Panc1 (cell line): ENCODE measurements around the gene RASGEF1C.

Source experiments
- CTCF ChIP-seq: fragments of 450-650 bp; IDR thresholded peaks from 2 replicates; pipeline ENCODE4 v1.5.1; 2017; ENCODE audit warnings: mild to moderate bottlenecking
- POLR2AphosphoS5 ChIP-seq: IDR thresholded peaks from 2 replicates; pipeline ENCODE4 v1.6.1; 2012; ENCODE audit warnings: mild to moderate bottlenecking, low read depth, low read length, moderate library complexity
- REST ChIP-seq, 2 experiments: IDR thresholded peaks; 2 replicates each; pipeline ENCODE4 v1.6.1; 2011 to 2012; ENCODE audit warnings: low read depth in 2 of 2, control low read depth in 1 of 2, low read length in 1 of 2, mild to moderate bottlenecking in 1 of 2, moderate library complexity in 1 of 2; ENCODE audit not compliant: insufficient read depth in 1 of 2
- SIN3A ChIP-seq: IDR thresholded peaks from 2 replicates; pipeline ENCODE4 v1.6.1; 2012; ENCODE audit warnings: low read depth, mild to moderate bottlenecking, low read length, moderate library complexity, borderline replicate concordance; ENCODE audit not compliant: insufficient read depth
- TCF7L2 ChIP-seq: IDR thresholded peaks from 2 replicates; pipeline ENCODE4 v1.6.1; 2011; ENCODE audit warnings: mild to moderate bottlenecking, low read depth, low read length, inconsistent platforms

GRCh38 chr5:180052211-180052818 is 156.7 kb downstream of the RASGEF1C start:
- no peak for TF ChIP-seq CTCF
- no peak for TF ChIP-seq REST (IDR thresholded peaks at IDR 0.05; ENCODE audit: insufficient read depth in 1 of 2, low read depth in 2 of 2, low read length in 1 of 2)
- TF ChIP-seq POLR2AphosphoS5: no peak
- TF ChIP-seq TCF7L2: no peak
- TF ChIP-seq SIN3A: no peak
